ENCODE results near the gene MAST4. TPM values are rescaled to one million over a fixed set of nuclear protein-coding genes. Genes with fewer than 3 reads are reported as not detected.
A peak's percentile ranks its signal among the peaks of the same experiment; 100 is the strongest.
"Not testable (repeated sequence)": the region's sequence is repeated elsewhere in the genome, so short reads cannot be mapped to it uniquely, and the experiment has no call there.

The MAST4 gene
- total RNA-seq, 1 donor from 2014 or later: 22.3 TPM

DNA sequence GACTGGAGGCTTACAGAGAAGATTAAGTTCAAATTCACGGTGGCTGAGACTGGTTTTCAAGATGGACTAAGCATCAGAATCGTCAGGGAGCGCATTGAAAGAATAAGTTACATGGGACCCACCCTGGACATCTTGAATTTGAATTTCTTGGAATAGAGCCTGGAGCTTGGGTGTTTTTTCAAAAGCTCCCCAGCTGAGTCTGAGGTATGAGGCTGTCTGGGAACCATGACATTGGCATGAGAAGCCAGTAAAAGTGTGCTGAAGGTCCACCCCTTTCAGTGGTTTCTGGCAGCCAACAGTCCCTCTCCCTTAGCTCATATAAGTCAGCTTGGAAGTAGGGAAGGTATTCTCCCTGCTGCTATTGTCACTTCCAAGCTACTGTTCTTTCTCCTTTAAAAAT is 97.8 kb downstream of the MAST4 start:
- H3K9ac ChIP-seq (ENCODE audit: low read length): no peak overlapping the region
- FAIRE-seq (no peak), DNase-seq (ENCODE audit: low read depth) (peak; percentile 31)
- Mint-ChIP-seq H3K9me3 (ENCODE audit: unreplicated experiment) (no peaks in the 10 kb centered on the region), H3K36me3 (ENCODE audit: low read depth, unreplicated experiment) (no peaks in the 10 kb centered on the region), H3K27me3 (ENCODE audit: low read depth, unreplicated experiment) (no peaks in the 10 kb centered on the region), H3K27ac (ENCODE audit: unreplicated experiment) (no peak overlapping the region), H3K4me3 (ENCODE audit: unreplicated experiment) (no peak overlapping the region), H3K4me1 (ENCODE audit: low read depth, unreplicated experiment) (peaks cover 13% of the 10 kb centered on the region)
- H3K36me3 ChIP-seq (ENCODE audit: insufficient read depth, low read length): no peaks in the 10 kb centered on the region
- no peak overlapping the region for H3K27ac ChIP-seq (ENCODE audit: low read depth, low read length)
- no peak for TF ChIP-seq EZH2 (IDR thresholded peaks at IDR 0.05; ENCODE audit: insufficient read depth, low read length)
- TF ChIP-seq, protein P1, sequence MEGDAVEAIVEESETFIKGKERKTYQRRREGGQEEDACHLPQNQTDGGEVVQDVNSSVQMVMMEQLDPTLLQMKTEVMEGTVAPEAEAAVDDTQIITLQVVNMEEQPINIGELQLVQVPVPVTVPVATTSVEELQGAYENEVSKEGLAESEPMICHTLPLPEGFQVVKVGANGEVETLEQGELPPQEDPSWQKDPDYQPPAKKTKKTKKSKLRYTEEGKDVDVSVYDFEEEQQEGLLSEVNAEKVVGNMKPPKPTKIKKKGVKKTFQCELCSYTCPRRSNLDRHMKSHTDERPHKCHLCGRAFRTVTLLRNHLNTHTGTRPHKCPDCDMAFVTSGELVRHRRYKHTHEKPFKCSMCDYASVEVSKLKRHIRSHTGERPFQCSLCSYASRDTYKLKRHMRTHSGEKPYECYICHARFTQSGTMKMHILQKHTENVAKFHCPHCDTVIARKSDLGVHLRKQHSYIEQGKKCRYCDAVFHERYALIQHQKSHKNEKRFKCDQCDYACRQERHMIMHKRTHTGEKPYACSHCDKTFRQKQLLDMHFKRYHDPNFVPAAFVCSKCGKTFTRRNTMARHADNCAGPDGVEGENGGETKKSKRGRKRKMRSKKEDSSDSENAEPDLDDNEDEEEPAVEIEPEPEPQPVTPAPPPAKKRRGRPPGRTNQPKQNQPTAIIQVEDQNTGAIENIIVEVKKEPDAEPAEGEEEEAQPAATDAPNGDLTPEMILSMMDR (IDR thresholded peaks at IDR 0.05; ENCODE audit: insufficient read depth, low read depth, low read length): no peak
- no peak overlapping the region for H3K4me2 ChIP-seq (ENCODE audit: low read length)
- no peaks in the 10 kb centered on the region for H3K4me1 ChIP-seq (ENCODE audit: insufficient read depth, low read length)
- H3K9me3 ChIP-seq (ENCODE audit: insufficient read depth, low read depth, low read length): no peaks in the 10 kb centered on the region
- no peaks in the 10 kb centered on the region for H4K20me1 ChIP-seq (ENCODE audit: insufficient read depth, low read length)
- H3K27me3 ChIP-seq (ENCODE audit: insufficient read depth, low read length): no peaks in the 10 kb centered on the region
- H2AFZ ChIP-seq (ENCODE audit: low read depth, low read length): no peak overlapping the region
- H3K4me3 ChIP-seq (ENCODE audit: insufficient read depth, low read depth, low read length): no peak overlapping the region
- H3K79me2 ChIP-seq (ENCODE audit: insufficient read depth, low read length): no peaks in the 10 kb centered on the region

GRCh38 chr5:66695840-66696239 is 99.6 kb downstream of the MAST4 start:
- not testable (repeated sequence) for H4K20me1 ChIP-seq (ENCODE audit: insufficient read depth, low read length); H3K36me3 ChIP-seq (ENCODE audit: insufficient read depth, low read length); H3K27me3 Mint-ChIP-seq (ENCODE audit: low read depth, unreplicated experiment); H3K4me3 ChIP-seq (ENCODE audit: insufficient read depth, low read depth, low read length); H3K4me1 ChIP-seq (ENCODE audit: insufficient read depth, low read length); H3K4me3 Mint-ChIP-seq (ENCODE audit: unreplicated experiment); H3K36me3 Mint-ChIP-seq (ENCODE audit: low read depth, unreplicated experiment); FAIRE-seq; H2AFZ ChIP-seq (ENCODE audit: low read depth, low read length); H3K9me3 ChIP-seq (ENCODE audit: insufficient read depth, low read depth, low read length); H3K9ac ChIP-seq (ENCODE audit: low read length); H3K27ac Mint-ChIP-seq (ENCODE audit: unreplicated experiment); H3K27me3 ChIP-seq (ENCODE audit: insufficient read depth, low read length); H3K27ac ChIP-seq (ENCODE audit: low read depth, low read length); H3K4me2 ChIP-seq (ENCODE audit: low read length); DNase-seq (ENCODE audit: low read depth); H3K79me2 ChIP-seq (ENCODE audit: insufficient read depth, low read length); H3K9me3 Mint-ChIP-seq (ENCODE audit: unreplicated experiment)
- H3K4me1 Mint-ChIP-seq (ENCODE audit: low read depth, unreplicated experiment): peaks cover 16% of the 10 kb centered on the region

GRCh38 chr5:66697796-66698564 is 101.8 kb downstream of the MAST4 start:
- H3K4me3 Mint-ChIP-seq (ENCODE audit: unreplicated experiment): no peak overlapping the region
- H3K4me2 ChIP-seq (ENCODE audit: low read length): no peak overlapping the region
- DNase-seq (ENCODE audit: low read depth) (no peak), FAIRE-seq (no peak)
- H3K79me2 ChIP-seq (ENCODE audit: insufficient read depth, low read length): no peaks in the 10 kb centered on the region
- peaks cover 16% of the 10 kb centered on the region for H3K4me1 Mint-ChIP-seq (ENCODE audit: low read depth, unreplicated experiment)
- H3K9me3 Mint-ChIP-seq (ENCODE audit: unreplicated experiment): no peaks in the 10 kb centered on the region
- H3K27ac Mint-ChIP-seq (ENCODE audit: unreplicated experiment): no peak overlapping the region
- H3K9me3 ChIP-seq (ENCODE audit: insufficient read depth, low read depth, low read length): no peaks in the 10 kb centered on the region
- no peak overlapping the region for H2AFZ ChIP-seq (ENCODE audit: low read depth, low read length)
- H3K27ac ChIP-seq (ENCODE audit: low read depth, low read length): no peak overlapping the region
- no peak overlapping the region for H3K4me3 ChIP-seq (ENCODE audit: insufficient read depth, low read depth, low read length)
- H3K27me3 Mint-ChIP-seq (ENCODE audit: low read depth, unreplicated experiment): peaks cover 4% of the 10 kb centered on the region
- TF ChIP-seq, protein P1 (IDR thresholded peaks at IDR 0.05; ENCODE audit: insufficient read depth, low read depth, low read length): no peak
- TF ChIP-seq EZH2 (IDR thresholded peaks at IDR 0.05; ENCODE audit: insufficient read depth, low read length): no peak
- no peaks in the 10 kb centered on the region for H3K36me3 ChIP-seq (ENCODE audit: insufficient read depth, low read length)
- no peaks in the 10 kb centered on the region for H3K4me1 ChIP-seq (ENCODE audit: insufficient read depth, low read length)
- no peak overlapping the region for H3K9ac ChIP-seq (ENCODE audit: low read length)
- no peaks in the 10 kb centered on the region for H3K27me3 ChIP-seq (ENCODE audit: insufficient read depth, low read length)
- no peaks in the 10 kb centered on the region for H4K20me1 ChIP-seq (ENCODE audit: insufficient read depth, low read length)
- no peaks in the 10 kb centered on the region for H3K36me3 Mint-ChIP-seq (ENCODE audit: low read depth, unreplicated experiment)
